Fibroblast of villous mesenchyme (primary cell): Measurements from ENCODE around the gene NDUFS1. TPM values are rescaled to one million over a fixed set of nuclear protein-coding genes. Genes with fewer than 3 reads are reported as not detected.

Experiments used
- DNase-seq: peaks from one replicate; pipeline ENCODE4 v3.0.0-alpha.2; 2010; ENCODE audit warnings: low read depth
- H3K4me3 ChIP-seq: 2 replicates; pipeline ENCODE4 v1.5.1; 2011; ENCODE audit warnings: low read depth, mild to moderate bottlenecking, low read length
- total RNA-seq: library from RNA; depleted of rRNA; stranded (reverse); fragments of >200 nt; gene quantifications from 2 replicates; pipeline ENCODE4 v1.2.3, GENCODE V29; 2012
- TF ChIP-seq, protein P1 (sequence below): IDR thresholded peaks from 2 replicates; pipeline ENCODE4 v1.5.1; 2012; ENCODE audit warnings: low read depth, mild to moderate bottlenecking, low read length; ENCODE audit not compliant: insufficient read depth

NDUFS1 gene
- total RNA-seq, 1 donor, result 125 TPM

DNA sequence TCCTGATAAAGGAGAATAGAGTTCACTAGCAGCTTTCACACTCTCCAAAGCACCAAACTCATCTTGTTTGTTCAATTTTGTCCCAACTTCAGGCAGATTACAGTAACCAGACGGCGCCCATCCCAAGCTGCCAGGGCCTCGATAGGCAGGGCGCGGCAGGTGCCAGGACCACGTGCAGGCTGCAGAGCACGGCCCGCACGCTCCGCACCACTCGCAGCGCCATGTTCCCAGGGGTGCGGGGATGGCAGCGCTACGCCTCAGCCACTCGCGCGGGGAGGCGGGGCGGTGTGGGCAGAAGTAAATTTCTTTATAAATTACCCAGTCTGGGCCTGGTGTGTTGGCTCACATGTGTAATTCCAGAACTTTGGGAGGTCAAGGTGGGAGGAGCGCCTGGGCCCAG is 43.0 kb downstream of the NDUFS1 start:
- H3K4me3 ChIP-seq, result no peak overlapping the region
- no peak for DNase-seq
- TF ChIP-seq, protein P1, sequence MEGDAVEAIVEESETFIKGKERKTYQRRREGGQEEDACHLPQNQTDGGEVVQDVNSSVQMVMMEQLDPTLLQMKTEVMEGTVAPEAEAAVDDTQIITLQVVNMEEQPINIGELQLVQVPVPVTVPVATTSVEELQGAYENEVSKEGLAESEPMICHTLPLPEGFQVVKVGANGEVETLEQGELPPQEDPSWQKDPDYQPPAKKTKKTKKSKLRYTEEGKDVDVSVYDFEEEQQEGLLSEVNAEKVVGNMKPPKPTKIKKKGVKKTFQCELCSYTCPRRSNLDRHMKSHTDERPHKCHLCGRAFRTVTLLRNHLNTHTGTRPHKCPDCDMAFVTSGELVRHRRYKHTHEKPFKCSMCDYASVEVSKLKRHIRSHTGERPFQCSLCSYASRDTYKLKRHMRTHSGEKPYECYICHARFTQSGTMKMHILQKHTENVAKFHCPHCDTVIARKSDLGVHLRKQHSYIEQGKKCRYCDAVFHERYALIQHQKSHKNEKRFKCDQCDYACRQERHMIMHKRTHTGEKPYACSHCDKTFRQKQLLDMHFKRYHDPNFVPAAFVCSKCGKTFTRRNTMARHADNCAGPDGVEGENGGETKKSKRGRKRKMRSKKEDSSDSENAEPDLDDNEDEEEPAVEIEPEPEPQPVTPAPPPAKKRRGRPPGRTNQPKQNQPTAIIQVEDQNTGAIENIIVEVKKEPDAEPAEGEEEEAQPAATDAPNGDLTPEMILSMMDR, result no peak

DNA sequence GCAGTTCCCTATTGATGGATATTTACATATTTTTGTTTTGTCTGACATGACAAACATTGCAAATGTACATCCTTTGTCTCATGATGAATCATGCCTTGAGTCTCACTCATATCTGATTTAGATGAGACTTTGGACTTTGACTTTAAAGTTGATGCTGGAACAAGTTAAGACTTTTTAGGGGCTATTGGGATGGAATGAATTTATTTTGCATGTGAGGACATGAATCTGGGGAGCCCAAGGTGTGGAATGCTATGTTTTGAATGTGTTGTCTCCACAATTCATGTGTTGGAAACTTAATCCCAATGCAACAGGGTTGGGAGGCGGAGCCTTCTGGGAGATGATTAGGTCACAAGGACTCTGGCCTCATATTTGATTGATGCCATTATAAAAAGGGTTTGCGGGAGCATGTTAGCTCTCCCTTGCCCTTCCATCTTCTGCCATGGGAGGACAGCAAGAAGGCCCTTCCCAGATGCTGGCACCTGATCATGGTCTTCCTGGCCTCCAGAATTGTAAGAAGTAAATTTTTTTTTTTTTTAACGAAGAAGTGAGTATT is 44.1 kb downstream of the NDUFS1 start:
- TF ChIP-seq, protein P1, result no peak
- no peak for DNase-seq
- H3K4me3 ChIP-seq, result no peak overlapping the region

DNA sequence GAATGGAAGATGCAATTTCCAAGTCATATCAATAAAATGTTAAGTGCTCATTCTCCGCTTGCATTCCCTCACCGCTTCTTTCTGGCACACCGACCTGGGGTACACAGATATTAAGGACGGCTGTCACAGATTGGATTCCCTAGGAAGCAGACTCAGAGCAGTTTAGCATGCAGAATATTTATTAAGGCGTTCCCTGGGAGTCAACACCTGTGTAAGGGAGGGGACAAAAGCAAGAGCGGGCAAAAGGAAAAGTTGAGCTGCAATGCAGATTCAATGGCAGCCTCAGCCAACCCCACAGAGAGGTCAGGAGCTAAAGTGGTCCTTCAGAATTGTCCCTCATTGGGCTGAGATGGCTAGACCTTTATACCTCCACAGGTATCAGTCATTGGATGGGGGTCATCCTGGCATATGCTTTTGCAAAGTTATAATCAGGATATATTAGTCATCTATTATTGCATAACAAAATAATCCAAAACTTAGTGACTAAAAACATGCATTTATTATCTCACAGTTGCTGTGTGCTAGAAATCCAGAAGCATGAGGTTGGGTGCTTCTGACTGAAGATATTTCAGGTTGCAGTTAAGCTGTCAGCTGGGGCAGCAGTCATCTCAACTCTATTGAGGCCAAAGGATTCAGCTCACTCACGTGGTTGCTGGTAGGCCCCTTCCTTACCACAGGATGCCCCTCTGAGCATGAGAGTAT is 46.2 kb downstream of the NDUFS1 start:
- DNase-seq, result peak; percentile 29
- no peak overlapping the region for H3K4me3 ChIP-seq
- TF ChIP-seq, protein P1, result no peak

DNA sequence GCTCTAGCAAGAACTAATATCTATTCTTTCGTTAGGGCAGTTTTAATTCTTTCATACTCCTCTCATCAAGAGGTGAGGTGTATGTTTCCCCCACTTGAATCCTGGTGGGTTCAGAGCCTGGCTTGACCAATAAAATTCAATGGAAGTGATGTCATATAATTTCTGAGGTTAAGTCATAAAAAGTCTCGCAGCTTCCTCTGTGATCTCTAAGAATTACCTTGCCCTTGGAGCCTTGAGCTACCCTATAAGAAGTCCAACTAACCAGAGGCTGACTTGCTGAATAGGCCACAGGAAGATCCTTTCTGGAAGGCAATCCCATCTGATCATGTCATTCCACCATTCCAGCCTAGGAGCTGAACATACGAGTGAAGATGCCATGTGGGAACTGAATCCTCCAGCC is 47.1 kb downstream of the NDUFS1 start:
- TF ChIP-seq, protein P1, result no peak
- no peak overlapping the region for H3K4me3 ChIP-seq
- DNase-seq, result no peak

DNA sequence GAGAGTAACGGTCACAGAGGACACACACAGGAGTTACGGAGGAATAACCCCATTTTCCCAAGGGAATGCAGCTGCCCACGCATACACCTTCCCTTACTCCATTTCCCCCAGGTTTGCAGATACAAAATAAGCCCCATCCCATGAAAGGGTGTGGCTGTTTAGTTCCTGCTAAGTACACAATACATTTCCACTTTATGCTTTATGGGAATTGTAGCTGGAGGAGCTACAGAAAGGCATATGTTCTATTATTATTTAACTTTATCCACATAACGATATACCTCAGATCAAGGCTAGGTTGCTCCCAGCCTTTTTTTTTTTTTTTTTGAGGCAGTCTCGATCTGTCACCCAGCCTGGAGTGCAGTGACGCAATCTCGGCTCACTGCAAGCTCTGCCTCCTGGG is 50.5 kb downstream of the NDUFS1 start:
- H3K4me3 ChIP-seq, result no peak overlapping the region
- TF ChIP-seq, protein P1, result no peak
- no peak for DNase-seq

DNA sequence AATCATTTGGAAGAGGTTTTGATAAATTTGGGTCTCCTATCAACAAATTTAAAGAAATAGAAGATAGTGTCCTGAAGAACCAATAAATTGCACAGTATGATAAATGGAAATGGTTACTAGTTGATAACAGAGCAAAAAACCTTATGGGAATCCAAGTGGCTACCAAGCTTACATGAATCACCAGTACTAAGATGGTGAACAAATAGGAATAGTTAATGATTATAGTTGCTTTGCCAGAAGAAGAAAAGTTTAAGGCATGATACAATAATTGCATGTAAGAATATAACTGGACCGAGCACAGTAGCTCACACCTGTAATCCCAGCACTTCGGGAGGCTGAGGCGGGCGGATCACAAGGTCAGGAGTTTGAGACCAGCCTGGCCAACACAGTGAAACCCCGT is 53.7 kb downstream of the NDUFS1 start:
- TF ChIP-seq, protein P1, result no peak

More for the DNA sequence above, 53.7 kb downstream of the NDUFS1 start:
- no peak for DNase-seq
- H3K4me3 ChIP-seq, result no peak overlapping the region
